GM20000 (cell line): ENCODE data around the gene ZFAND3.

Experiments
- DNase-seq: peaks from one replicate; pipeline ENCODE4 v3.0.0; 2012; ENCODE audit warnings: low spot score
- CTCF ChIP-seq: IDR thresholded peaks from 2 replicates; pipeline ENCODE4 v1.5.1; 2012; ENCODE audit warnings: mild to moderate bottlenecking, control low read depth; ENCODE audit errors: extremely low read depth, missing control alignments

Gene ZFAND3

GRCh38 chr6:37994223-37994622 is 174.7 kb downstream of the ZFAND3 start:
- no peak for DNase-seq
- no peak for TF ChIP-seq CTCF

GRCh38 chr6:37998366-37998765 is 178.8 kb downstream of the ZFAND3 start:
- TF ChIP-seq CTCF, result no peak
- DNase-seq, result no peak

- no peak for TF ChIP-seq CTCF
Observed at GRCh38 chr6:38001386-38001785, 181.9 kb downstream of the ZFAND3 start.

GRCh38 chr6:38004908-38005307 is 185.4 kb downstream of the ZFAND3 start:
- TF ChIP-seq CTCF, result no peak
- no peak for DNase-seq

More at GRCh38 chr6:38001386-38001785, 181.9 kb downstream of the ZFAND3 start:
- no peak for DNase-seq

- TF ChIP-seq CTCF, result no peak
- DNase-seq, result no peak
Observed at GRCh38 chr6:38011937-38012336, 192.4 kb downstream of the ZFAND3 start.

- DNase-seq, result peak; percentile 60
- TF ChIP-seq CTCF, result peak; percentile 66
Observed at GRCh38 chr6:38012573-38012972, 193.0 kb downstream of the ZFAND3 start.

GRCh38 chr6:38015341-38015740 is 195.8 kb downstream of the ZFAND3 start:
- DNase-seq, result no peak
- no peak for TF ChIP-seq CTCF
